GM13976 (cell line): ENCODE measurements around the gene COA4.

Experiments
- DNase-seq: peaks from one replicate; pipeline ENCODE4 v3.0.0; 2012; ENCODE audit warnings: low spot score
- in situ Hi-C: fragments of 300-500 bp; cut with MboI; formaldehyde crosslinking; loops from one replicate; pipeline ENCODE4 v1.12.0; 2022; ENCODE audit warnings: low sequenced_read_pairs, mixed read lengths, inconsistent platforms; ENCODE audit not compliant: unreplicated experiment
- TF ChIP-seq, protein P1 (sequence below): IDR thresholded peaks from 2 replicates; pipeline ENCODE4 v1.5.1; 2012; ENCODE audit warnings: borderline replicate concordance, mild to moderate bottlenecking; ENCODE audit not compliant: insufficient read depth; ENCODE audit errors: extremely low read depth, missing control alignments, control extremely low read depth

The COA4 gene

DNA sequence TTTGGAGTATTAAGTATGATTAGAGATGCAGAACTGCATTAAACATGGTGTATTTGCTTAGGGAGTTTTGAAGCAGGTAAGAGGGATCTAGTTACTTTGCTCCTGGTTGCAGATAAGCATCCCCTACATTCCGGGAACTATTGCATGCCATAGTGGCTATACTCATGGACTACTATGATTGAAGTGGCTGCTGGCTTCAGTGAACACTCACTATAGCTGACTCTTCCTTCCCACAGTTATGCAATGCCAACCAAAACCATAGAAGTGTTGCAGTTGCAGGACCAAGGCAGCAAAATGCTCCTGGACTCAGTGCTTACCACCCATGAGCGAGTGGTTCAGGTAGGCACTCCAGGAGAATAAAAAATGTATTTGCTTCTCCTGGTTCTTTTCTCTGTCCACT lies 17.0 kb downstream of the COA4 start:
- in situ Hi-C loops: no loop called here
- TF ChIP-seq, protein P1, sequence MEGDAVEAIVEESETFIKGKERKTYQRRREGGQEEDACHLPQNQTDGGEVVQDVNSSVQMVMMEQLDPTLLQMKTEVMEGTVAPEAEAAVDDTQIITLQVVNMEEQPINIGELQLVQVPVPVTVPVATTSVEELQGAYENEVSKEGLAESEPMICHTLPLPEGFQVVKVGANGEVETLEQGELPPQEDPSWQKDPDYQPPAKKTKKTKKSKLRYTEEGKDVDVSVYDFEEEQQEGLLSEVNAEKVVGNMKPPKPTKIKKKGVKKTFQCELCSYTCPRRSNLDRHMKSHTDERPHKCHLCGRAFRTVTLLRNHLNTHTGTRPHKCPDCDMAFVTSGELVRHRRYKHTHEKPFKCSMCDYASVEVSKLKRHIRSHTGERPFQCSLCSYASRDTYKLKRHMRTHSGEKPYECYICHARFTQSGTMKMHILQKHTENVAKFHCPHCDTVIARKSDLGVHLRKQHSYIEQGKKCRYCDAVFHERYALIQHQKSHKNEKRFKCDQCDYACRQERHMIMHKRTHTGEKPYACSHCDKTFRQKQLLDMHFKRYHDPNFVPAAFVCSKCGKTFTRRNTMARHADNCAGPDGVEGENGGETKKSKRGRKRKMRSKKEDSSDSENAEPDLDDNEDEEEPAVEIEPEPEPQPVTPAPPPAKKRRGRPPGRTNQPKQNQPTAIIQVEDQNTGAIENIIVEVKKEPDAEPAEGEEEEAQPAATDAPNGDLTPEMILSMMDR: no peak
- no peak for DNase-seq

DNA sequence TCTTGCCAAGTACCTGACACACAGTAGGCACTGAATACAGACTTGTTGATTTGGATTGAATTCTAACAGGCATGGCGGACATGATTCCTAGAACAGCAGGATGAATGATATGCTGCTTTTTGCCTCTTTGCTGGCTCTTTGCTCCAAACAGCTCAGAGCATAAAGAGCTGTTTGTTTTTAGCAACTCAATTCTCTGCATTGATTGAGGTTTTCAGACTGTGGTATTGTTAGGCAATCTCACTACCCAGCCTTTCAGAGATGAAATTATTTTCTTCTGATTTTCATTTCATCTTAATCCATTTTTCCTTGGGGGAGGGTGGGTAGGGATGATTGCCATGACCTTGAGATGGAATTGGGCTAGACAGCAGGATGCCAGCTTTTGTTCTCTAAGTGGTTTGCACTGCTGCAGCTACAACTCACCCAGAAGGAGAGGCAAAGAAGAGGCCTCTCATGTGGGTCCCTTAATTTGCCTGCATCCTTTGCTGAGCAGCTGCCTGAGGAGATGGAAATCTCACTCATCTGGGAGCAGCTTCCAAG lies 20.5 kb downstream of the COA4 start:
- TF ChIP-seq, protein P1: no peak
- no peak for DNase-seq
- in situ Hi-C loops: no loop called here

DNA sequence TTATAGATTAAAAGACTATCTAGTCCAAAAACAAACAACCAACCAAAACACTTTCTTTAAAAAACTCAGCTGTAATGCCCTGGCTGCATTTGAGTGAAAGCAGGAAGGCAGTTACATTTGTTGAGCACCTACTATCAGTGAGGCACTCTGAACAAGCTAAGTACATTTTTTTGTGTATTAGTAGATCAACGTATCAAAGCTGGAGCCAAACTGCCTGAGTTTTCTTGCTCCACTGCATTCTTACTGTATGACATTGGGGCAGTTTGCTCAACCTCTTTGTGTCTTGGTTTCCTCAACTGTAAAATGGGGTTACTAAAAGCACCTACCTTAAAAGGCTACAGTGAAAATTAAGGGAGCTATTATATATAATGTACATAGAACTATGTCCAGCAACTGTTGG lies 22.0 kb downstream of the COA4 start:
- TF ChIP-seq, protein P1: no peak
- in situ Hi-C loops: no loop called here
- DNase-seq: no peak

DNA sequence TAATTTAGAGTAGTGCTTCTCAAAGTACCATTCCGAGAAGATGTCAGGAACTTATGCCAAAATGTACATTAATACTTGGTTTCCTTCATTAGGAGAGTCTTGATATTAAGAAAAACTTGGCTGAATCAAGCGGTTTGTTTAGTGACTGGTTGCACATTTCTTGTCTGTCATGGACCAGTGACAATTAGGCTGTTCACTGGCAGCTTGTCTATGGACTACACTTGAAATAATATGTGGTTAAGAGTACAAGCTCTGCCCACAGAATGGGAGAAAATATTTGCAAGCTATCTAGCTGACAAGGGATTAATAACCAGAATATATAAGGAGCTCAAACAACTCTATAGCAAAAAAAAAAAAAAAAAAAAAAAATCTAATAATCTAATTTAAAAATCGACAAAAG lies 24.6 kb downstream of the COA4 start:
- in situ Hi-C loops: no loop called here
- DNase-seq: no peak
- TF ChIP-seq, protein P1: no peak

DNA sequence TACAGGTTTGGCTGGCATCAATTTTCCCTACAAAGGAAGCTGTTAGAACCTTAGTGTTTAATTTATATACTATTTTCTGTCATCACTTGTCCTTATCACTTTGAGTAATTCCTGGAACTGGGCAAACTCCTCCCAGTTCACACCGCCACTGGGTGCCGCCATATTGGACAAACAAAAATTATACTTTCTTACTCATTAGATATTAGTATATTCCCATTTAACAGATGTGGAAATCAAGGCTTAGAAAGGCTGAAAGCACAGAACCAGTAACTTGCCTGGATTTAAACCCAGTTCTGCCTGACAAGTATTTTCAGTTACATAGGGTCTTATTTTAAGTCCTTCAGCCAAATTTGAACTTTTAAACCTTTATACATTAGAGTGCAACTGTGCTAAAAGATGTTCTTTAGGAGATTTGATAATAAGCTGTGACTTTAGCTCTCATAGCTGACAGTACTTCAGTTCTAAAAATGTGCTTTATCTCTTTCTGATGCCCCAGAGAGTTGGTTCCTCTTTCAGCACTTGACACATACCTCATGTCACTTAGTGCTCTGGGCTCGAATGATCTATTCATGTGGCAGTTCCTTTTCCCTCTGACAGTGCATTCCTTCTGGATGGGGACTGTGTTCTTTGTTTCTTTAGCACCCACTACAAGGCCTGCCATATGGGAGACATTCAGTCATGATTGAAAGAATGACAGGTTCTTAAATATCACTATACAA lies 25.4 kb downstream of the COA4 start:
- in situ Hi-C loops: no loop called here
- TF ChIP-seq, protein P1: no peak
- peak; percentile 41 for DNase-seq

DNA sequence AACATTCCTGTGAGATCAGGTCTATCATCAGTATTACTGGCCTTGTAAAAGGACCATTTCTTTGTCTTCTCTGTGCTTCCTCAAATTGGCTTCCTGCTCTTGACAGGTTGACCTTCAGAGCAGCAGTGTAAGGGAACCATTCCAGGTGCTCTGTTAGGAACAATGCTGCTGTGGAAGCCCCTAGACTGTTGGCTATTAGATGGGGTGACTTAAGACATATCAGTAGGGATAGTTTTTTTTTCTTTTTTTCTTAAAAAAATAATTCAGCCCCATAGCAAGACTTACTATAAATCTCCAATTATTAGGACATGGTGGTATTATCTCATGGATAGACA lies 37.6 kb downstream of the COA4 start:
- TF ChIP-seq, protein P1: no peak
- DNase-seq: no peak
- in situ Hi-C loops: no loop called here
